ENCODE results near the gene CALHM2. TPM values are rescaled to one million over a fixed set of nuclear protein-coding genes. Genes with fewer than 3 reads are reported as not detected.

CALHM2 gene
- total RNA-seq, 1 experiment from 2014 or later: not detected

DNA sequence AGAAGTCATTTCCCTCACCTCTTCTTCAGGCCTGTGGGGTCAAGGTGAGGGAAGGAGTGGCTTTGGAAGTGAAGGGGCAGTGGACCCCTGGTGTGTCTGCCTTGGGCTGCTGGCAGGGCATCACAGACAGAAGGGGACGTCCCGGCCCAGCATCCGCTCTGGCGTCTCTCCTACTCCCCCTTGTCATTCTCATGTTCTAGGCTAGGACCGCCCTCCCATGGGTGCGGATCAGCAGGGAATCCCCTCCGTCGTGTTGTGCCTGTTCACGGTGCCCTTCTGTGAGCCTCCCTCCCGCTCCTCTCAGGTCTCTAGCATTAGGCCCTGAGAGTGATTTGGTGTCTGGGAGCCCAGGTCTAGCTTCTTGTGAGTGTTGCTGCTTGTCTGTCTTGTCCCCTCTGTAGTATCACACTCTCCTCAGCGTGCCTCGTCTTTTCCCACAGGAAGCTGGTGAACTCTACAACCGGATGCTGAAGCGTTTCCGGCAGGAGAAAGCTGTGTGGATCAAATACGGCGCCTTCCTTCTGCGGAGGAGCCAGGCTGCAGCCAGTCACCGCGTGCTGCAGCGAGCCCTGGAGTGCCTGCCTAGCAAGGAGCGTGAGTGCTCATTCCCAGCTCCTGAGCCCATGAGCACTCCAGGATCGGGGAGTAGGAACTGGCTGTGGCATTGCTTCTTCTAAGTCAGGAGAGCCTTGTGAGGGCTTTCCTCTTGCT, 8.5 kb downstream of the CALHM2 start:
- no peak overlapping the region for H2AFZ ChIP-seq (ENCODE audit: low read length)
- no peak overlapping the region for H4K5ac ChIP-seq (ENCODE audit: insufficient read length, low read depth, low read length)
- no peak for DNase-seq
- no peaks in the 10 kb centered on the region for H3K27me3 ChIP-seq (ENCODE audit: insufficient read depth, low read length)
- no peaks in the 10 kb centered on the region for H4K20me1 ChIP-seq (ENCODE audit: control insufficient read depth, insufficient read depth, insufficient read length)
- TF ChIP-seq, protein P1, sequence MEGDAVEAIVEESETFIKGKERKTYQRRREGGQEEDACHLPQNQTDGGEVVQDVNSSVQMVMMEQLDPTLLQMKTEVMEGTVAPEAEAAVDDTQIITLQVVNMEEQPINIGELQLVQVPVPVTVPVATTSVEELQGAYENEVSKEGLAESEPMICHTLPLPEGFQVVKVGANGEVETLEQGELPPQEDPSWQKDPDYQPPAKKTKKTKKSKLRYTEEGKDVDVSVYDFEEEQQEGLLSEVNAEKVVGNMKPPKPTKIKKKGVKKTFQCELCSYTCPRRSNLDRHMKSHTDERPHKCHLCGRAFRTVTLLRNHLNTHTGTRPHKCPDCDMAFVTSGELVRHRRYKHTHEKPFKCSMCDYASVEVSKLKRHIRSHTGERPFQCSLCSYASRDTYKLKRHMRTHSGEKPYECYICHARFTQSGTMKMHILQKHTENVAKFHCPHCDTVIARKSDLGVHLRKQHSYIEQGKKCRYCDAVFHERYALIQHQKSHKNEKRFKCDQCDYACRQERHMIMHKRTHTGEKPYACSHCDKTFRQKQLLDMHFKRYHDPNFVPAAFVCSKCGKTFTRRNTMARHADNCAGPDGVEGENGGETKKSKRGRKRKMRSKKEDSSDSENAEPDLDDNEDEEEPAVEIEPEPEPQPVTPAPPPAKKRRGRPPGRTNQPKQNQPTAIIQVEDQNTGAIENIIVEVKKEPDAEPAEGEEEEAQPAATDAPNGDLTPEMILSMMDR (conservative IDR thresholded peaks at IDR 0.05): no peak
- Mint-ChIP-seq H3K27me3 (ENCODE audit: low read depth) (no peaks in the 10 kb centered on the region), H3K27ac (no peak overlapping the region; a peak in 1 of 7 replicates), H3K4me3 (no peak overlapping the region; a peak in 1 of 5 replicates), H3K9me3 (no peaks in the 10 kb centered on the region), H3K36me3 (ENCODE audit: insufficient read depth in 1 of 3, low read depth in 3 of 3) (peaks cover 52 to 90% (median 85%) of the 10 kb centered on the region in 3 experiments), H3K4me1 (peaks cover 0 to 3% of the 10 kb centered on the region in 2 experiments; a peak in 1 of 4 replicates)
- H3K23me2 ChIP-seq (ENCODE audit: insufficient read length, low read depth, low read length, poor library complexity, severe bottlenecking): no peaks in the 10 kb centered on the region
- H3K9me3 ChIP-seq (ENCODE audit: control insufficient read depth, low read depth, low read length): no peaks in the 10 kb centered on the region
- H3K18ac ChIP-seq (ENCODE audit: insufficient read length, low read depth, low read length): no peak overlapping the region
- H2BK12ac ChIP-seq (ENCODE audit: insufficient read length, low read depth, low read length): no peak overlapping the region
- no peak overlapping the region for H3K27ac ChIP-seq (ENCODE audit: insufficient read length, low read depth, low read length)
- no peak overlapping the region for H3K14ac ChIP-seq (ENCODE audit: insufficient read depth, low read length)
- no peak overlapping the region for H3K4me2 ChIP-seq (ENCODE audit: insufficient read depth, insufficient read length, low read length)
- WGBS (ENCODE audit: extremely low coverage, insufficient read length, low lambda C conversion rate): no CpG with 5 or more reads among the region's 23 CpGs
- no peak overlapping the region for H2AK5ac ChIP-seq (ENCODE audit: insufficient read length, low read length)
- no peak overlapping the region for H3K23ac ChIP-seq (ENCODE audit: insufficient read length, low read depth, low read length)
- no peaks in the 10 kb centered on the region for H3K79me1 ChIP-seq (ENCODE audit: insufficient read depth, low read depth, low read length, poor library complexity, severe bottlenecking)
- no peak overlapping the region for H3K4ac ChIP-seq (ENCODE audit: low read depth, low read length)
- no peak overlapping the region for H3T11ph ChIP-seq (ENCODE audit: low read length)
- H2BK15ac ChIP-seq (ENCODE audit: low read depth, low read length): no peak overlapping the region
- no peak overlapping the region for H3K56ac ChIP-seq (ENCODE audit: insufficient read length, low read depth, low read length)
- H2BK5ac ChIP-seq (ENCODE audit: insufficient read length, low read length): no peak overlapping the region
- no peaks in the 10 kb centered on the region for H3K79me2 ChIP-seq (ENCODE audit: insufficient read depth, low read length)
- no peak overlapping the region for H4K91ac ChIP-seq (ENCODE audit: insufficient read length, low read depth, low read length)
- H4K8ac ChIP-seq (replicated peaks; ENCODE audit: insufficient read length, low read depth, low read length): no peak overlapping the region
- H3K4me1 ChIP-seq (ENCODE audit: insufficient read depth, low read length): no peaks in the 10 kb centered on the region
- H2BK20ac ChIP-seq (ENCODE audit: low read depth, low read length, poor library complexity, severe bottlenecking): no peak overlapping the region
- no peak overlapping the region for H3K9ac ChIP-seq (ENCODE audit: extremely low read depth, insufficient read length, low read length)
- no peak overlapping the region for H2BK120ac ChIP-seq (ENCODE audit: low read depth, low read length, poor library complexity, severe bottlenecking)

Data from H9 (cell line).